Gastrocnemius medialis (tissue), 4 donors: Measurements from ENCODE around the gene MMEL1. TPM values are rescaled to one million over a fixed set of nuclear protein-coding genes. Genes with fewer than 3 reads are reported as not detected.

Source experiments
- ATAC-seq, 2 donors: fragments of 150-250 bp; one replicate each; pipeline ENCODE4 v1.9.1; 2016
- DNase-seq, 2 donors: peaks; one replicate each; pipeline ENCODE4 v3.0.0-alpha.2; 2019
- H3K27ac ChIP-seq, 4 donors: fragments of 200-600 bp; sonication (generic); 1 replicate in 1 of 4; 2 replicates in 3 of 4; pipeline ENCODE4 v1.5.1; 2016 to 2018; ENCODE audit warnings: mild to moderate bottlenecking in 2 of 4, moderate library complexity in 1 of 4
- H3K27me3 ChIP-seq, 3 donors: fragments of 200-600 bp; sonication (generic) in 2 of 3; 1 replicate in 1 of 3; 2 replicates in 2 of 3; pipeline versions ENCODE4 v1.5.1 to v1.6.0; 2016 to 2019; ENCODE audit warnings: mild to moderate bottlenecking in 1 of 3, moderate library complexity in 1 of 3
- H3K36me3 ChIP-seq, 2 donors: fragments of 200-600 bp; sonication (generic) in 1 of 2; one replicate each; pipeline ENCODE4 v1.5.1; 2017 to 2018
- H3K4me1 ChIP-seq, 2 donors: fragments of 200-600 bp; sonication (generic) in 1 of 2; one replicate each; pipeline ENCODE4 v1.5.1; 2016 to 2017; ENCODE audit warnings: mild to moderate bottlenecking in 2 of 2
- H3K4me3 ChIP-seq, 4 donors: fragments of 200-600 bp; sonication (generic) in 3 of 4; 1 replicate in 1 of 4; 2 replicates in 3 of 4; pipeline ENCODE4 v1.5.1; 2016 to 2019; ENCODE audit warnings: mild to moderate bottlenecking in 2 of 4
- H3K9me3 ChIP-seq, 3 donors: fragments of 200-600 bp; sonication (generic) in 2 of 3; 1 replicate in 1 of 3; 2 replicates in 2 of 3; pipeline ENCODE4 v1.5.1; 2016 to 2019
- POLR2A ChIP-seq, 2 donors: fragments of 450-650 bp; IDR thresholded peaks; one replicate each; pipeline ENCODE4 v1.6.1; 2017; ENCODE audit warnings: antibody characterized with exemption in 2 of 2, mild to moderate bottlenecking in 2 of 2, moderate library complexity in 2 of 2
- in situ Hi-C, 4 donors: fragments of 200-750 bp; cut with MboI; loops; one replicate each; pipeline versions ENCODE4 v1.15.0 to v1.8.0; 2017; ENCODE audit warnings: low sequenced_read_pairs in 4 of 4
- intact Hi-C: fragments of 100-400 bp; cut with DNase I; formaldehyde crosslinking; loops from one replicate; pipeline ENCODE4 v1.15.1; 2023; ENCODE audit warnings: low total_unique reads
- total RNA-seq, 4 donors: library from RNA; depleted of rRNA; stranded (reverse); fragments of >200 nt; gene quantifications; one replicate each; pipeline versions ENCODE4 v1.1.0 to v1.2.3, GENCODE V29; 2016
- TF ChIP-seq, protein P1 (sequence below), 5 experiments: fragments of 450-650 bp in 3 of 5; fragments of 200-600 bp in 2 of 5; sonication (generic) in 2 of 5; IDR thresholded peaks in 4 of 5; conservative IDR thresholded peaks in 1 of 5; 1 replicate in 4 of 5; 2 replicates in 1 of 5; pipeline ENCODE4 v1.5.1; 2016 to 2019; ENCODE audit warnings: antibody characterized with exemption in 5 of 5, mild to moderate bottlenecking in 3 of 5, moderate library complexity in 3 of 5

The MMEL1 gene
- total RNA-seq, 4 donors from 2014 or later: not detected

DNA sequence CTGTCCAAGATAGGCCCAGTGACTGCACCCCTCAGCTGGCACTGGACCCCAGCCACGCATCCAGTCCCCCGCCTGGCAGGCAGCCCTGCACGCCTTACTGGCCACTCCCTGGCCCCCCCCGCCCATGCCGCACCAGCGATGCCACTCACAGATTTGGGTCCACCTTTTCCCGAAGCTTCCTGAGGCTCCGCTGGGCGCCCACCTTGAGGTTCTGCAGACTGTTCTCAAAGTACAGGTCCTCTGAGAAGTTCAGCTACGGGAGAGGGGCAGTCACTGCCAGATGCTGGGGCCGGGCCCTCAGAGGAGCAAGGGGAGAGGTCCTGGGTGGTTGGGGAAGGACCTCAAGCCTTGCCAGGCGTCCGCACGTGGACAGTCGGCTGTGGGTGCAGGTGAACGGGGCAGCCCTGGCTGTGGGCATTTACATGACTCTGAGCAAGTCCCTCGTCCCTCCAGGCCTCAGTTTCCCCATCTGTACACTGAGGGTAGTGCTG is 38.1 kb downstream of the MMEL1 start:
- Histone ChIP-seq H3K27me3 (peaks cover 3 to 28% (median 5%) of the 10 kb centered on the region in 3 donors), H3K27ac (no peak overlapping the region), H3K9me3 (no peaks in the 10 kb centered on the region), H3K36me3 (no peaks in the 10 kb centered on the region), H3K4me1 (no peaks in the 10 kb centered on the region), H3K4me3 (no peak overlapping the region)
- in situ Hi-C loops: loop anchor here in 2 of 4 donors (25.0 kb wide), 1 partner anchor 407 kb away; the partner anchor contains the start of gene FAAP20 (in 2 of the 2)
- DNase-seq: no peak
- TF ChIP-seq POLR2A (IDR thresholded peaks at IDR 0.05): no peak
- TF ChIP-seq, protein P1, sequence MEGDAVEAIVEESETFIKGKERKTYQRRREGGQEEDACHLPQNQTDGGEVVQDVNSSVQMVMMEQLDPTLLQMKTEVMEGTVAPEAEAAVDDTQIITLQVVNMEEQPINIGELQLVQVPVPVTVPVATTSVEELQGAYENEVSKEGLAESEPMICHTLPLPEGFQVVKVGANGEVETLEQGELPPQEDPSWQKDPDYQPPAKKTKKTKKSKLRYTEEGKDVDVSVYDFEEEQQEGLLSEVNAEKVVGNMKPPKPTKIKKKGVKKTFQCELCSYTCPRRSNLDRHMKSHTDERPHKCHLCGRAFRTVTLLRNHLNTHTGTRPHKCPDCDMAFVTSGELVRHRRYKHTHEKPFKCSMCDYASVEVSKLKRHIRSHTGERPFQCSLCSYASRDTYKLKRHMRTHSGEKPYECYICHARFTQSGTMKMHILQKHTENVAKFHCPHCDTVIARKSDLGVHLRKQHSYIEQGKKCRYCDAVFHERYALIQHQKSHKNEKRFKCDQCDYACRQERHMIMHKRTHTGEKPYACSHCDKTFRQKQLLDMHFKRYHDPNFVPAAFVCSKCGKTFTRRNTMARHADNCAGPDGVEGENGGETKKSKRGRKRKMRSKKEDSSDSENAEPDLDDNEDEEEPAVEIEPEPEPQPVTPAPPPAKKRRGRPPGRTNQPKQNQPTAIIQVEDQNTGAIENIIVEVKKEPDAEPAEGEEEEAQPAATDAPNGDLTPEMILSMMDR (IDR thresholded peaks at IDR 0.05 in 4 of 5, conservative IDR thresholded peaks at IDR 0.05 in 1 of 5): no peak
- intact Hi-C loops: no loop called here
- no peak for ATAC-seq

DNA sequence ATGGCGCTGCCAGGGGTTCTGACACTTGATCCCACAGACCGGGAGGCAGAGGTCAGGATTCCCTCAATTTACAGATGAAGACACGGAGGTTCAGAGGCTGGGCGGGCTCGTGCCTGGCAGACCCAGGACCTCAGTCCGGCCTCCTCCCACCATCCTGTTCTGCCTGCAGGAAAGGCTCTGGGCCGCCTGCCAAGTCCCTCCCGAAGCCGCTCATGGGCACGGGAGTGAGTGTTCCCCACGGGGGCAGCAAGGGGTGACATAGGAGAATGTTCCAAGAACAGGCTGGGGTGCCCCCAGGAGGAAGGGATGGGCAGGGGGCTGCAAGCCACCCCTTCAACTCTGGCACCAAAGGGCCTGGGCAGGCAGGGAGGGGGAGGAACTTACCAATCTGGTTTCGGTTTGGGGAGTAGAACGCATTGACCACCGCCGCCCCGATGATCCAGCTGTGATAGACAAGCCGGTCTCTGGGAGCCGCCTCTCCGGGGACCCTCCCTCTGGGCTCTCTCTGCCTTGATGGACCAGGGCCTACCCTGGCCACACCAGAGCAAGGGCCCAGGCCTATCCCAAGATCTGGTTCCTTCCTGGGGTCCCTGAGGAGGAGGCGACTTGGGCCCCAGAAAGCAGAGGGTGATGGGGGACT is 38.7 kb downstream of the MMEL1 start:
- in situ Hi-C loops (loop anchor here in 2 of 4 donors (25.0 kb wide), 1 partner anchor 407 kb away; the partner anchor contains the start of gene FAAP20 (in 2 of the 2)), intact Hi-C loops (no loop called here)
- no peaks in the 10 kb centered on the region for H3K9me3 ChIP-seq
- no peak overlapping the region for H3K27ac ChIP-seq
- H3K4me3 ChIP-seq: peak overlapping the region in 3 of 4 donors; percentile 19 to 35 (median 25)
- DNase-seq (no peak), ATAC-seq (no peak)
- TF ChIP-seq, protein P1 (IDR thresholded peaks at IDR 0.05 in 4 of 5, conservative IDR thresholded peaks at IDR 0.05 in 1 of 5): no peak
- no peak for TF ChIP-seq POLR2A (IDR thresholded peaks at IDR 0.05)
- H3K36me3 ChIP-seq: no peaks in the 10 kb centered on the region
- no peaks in the 10 kb centered on the region for H3K4me1 ChIP-seq
- H3K27me3 ChIP-seq: peaks cover 3 to 28% (median 5%) of the 10 kb centered on the region in 3 donors

DNA sequence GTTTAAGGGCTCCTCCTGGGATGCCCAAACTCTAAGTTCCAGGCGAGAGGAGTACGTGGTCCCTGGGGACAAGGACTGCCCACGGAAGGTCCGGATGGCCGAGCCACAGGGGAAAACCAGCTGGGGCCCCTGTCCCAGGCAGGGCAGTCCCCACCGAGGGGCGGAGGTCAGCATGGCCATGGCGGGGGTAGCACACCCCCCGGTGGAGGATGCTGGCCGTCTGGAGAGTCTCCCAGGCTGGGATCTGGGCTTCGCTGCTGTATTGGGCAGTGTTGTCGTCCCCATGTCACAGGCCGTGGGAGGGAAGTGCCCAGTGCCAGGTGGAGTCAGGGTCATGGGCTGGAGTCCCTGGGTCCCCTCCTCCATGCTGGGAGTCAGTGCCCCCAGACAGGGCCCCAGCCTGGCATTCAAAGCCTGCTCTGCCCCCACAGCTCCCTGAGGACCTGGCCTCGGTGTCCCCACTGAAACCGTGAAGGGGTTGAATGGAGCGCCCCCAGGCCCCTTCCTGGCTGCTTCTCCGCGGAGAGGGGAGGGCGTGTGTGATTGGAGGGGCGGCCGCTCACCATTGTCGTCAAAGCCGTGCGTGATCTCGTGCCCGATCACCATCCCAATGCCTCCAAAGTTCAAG is 39.5 kb downstream of the MMEL1 start:
- Histone ChIP-seq H3K27ac (no peak overlapping the region), H3K4me1 (no peaks in the 10 kb centered on the region), H3K36me3 (no peaks in the 10 kb centered on the region), H3K9me3 (no peaks in the 10 kb centered on the region), H3K4me3 (peak overlapping the region in 2 of 4 donors; percentile 19 to 35), H3K27me3 (peaks cover 3 to 28% (median 5%) of the 10 kb centered on the region in 3 donors)
- no peak for DNase-seq
- intact Hi-C loops (no loop called here), in situ Hi-C loops (loop anchor here in 2 of 4 donors (25.0 kb wide), 1 partner anchor 406 kb away; the partner anchor contains the start of gene FAAP20 (in 2 of the 2))
- no peak for ATAC-seq
- TF ChIP-seq, protein P1 (IDR thresholded peaks at IDR 0.05 in 4 of 5, conservative IDR thresholded peaks at IDR 0.05 in 1 of 5): no peak
- TF ChIP-seq POLR2A (IDR thresholded peaks at IDR 0.05): no peak

DNA sequence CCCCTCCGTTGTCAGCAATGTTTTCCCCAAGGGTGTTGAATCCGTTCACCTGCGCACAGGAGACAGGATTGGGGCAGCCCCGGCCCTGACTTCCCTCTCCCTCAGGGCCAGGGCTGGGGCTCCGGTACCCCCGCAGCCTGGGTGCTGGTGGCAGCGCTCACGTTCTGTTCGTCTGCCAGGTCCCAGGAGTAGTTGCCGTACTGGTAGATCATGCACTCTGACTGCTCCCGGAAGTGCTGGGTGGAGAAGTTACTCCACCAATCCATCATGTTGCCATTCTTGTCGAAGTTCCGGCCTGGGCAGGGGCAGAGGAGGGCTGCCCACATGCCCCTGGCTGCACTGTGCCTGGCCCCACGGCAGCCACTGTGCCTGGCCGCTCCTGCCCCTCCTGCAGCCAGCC is 40.1 kb downstream of the MMEL1 start:
- TF ChIP-seq, protein P1 (IDR thresholded peaks at IDR 0.05 in 4 of 5, conservative IDR thresholded peaks at IDR 0.05 in 1 of 5): no peak
- no peak for TF ChIP-seq POLR2A (IDR thresholded peaks at IDR 0.05)
- DNase-seq (no peak), ATAC-seq (no peak)
- Histone ChIP-seq H3K4me1 (peaks cover 0 to under 1% of the 10 kb centered on the region in 2 donors), H3K9me3 (no peaks in the 10 kb centered on the region), H3K27ac (no peak overlapping the region), H3K4me3 (no peak overlapping the region), H3K27me3 (peaks cover 3 to 28% (median 5%) of the 10 kb centered on the region in 3 donors), H3K36me3 (no peaks in the 10 kb centered on the region)
- in situ Hi-C loops: loop anchor here in 2 of 4 donors (25.0 kb wide), 1 partner anchor 405 kb away; the partner anchor contains the start of gene FAAP20 (in 2 of the 2)
- intact Hi-C loops: no loop called here
